GM23338 (cell line): ENCODE data around the gene DIS3L.
A peak's percentile ranks its signal among the peaks of the same experiment; 100 is the strongest.

Source experiments
- CTCF ChIP-seq, 2 experiments: fragments of 200-600 bp in 1 of 2; sonication (generic) in 1 of 2; conservative IDR thresholded peaks; 2 replicates each; pipeline versions ENCODE4 v1.5.1 to v1.6.1; 2016 to 2017; ENCODE audit warnings: antibody characterized with exemption in 2 of 2, low read depth in 2 of 2, mild to moderate bottlenecking in 2 of 2, moderate library complexity in 1 of 2
- EZH2 ChIP-seq: fragments of 200-600 bp; sonication (generic); IDR thresholded peaks from one replicate; pipeline ENCODE4 v1.8.0; 2017; ENCODE audit warnings: antibody characterized with exemption, mild to moderate bottlenecking, low read depth; ENCODE audit not compliant: unreplicated experiment

- peak in 1 of 2 experiments; percentile 85 for TF ChIP-seq CTCF (conservative IDR thresholded peaks at IDR 0.05; ENCODE audit: low read depth in 2 of 2)
- TF ChIP-seq EZH2: no peak
These were observed 5.8 kb upstream of the DIS3L start for GRCh38 chr15:66287461-66288057.
